DND-41 (cell line): Measurements from ENCODE around the gene S100A14.

Source experiments
- ATAC-seq: fragments of 200-7000 bp; cut with Tn5 transposase; 3 replicates; pipeline ENCODE4 v1.9.1; 2021; ENCODE audit warnings: low read depth; ENCODE audit not compliant: insufficient read depth
- DNase-seq: peaks from one replicate; pipeline ENCODE4 v3.0.0-alpha.2; 2020
- H2AFZ ChIP-seq: 2 replicates; pipeline ENCODE4 v1.6.0; 2012; ENCODE audit warnings: low read depth, low read length
- H3K27ac ChIP-seq: 2 replicates; pipeline ENCODE4 v1.5.1; 2012; ENCODE audit warnings: low read length, inconsistent platforms
- H3K27me3 ChIP-seq: fragments of 200-600 bp; sonication (generic); 2 replicates; pipeline ENCODE4 v1.6.0; 2012; ENCODE audit warnings: low read length, mild to moderate bottlenecking, inconsistent platforms; ENCODE audit not compliant: insufficient read depth, poor library complexity
- H3K36me3 ChIP-seq: 2 replicates; pipeline ENCODE4 v1.5.1; 2012; ENCODE audit warnings: low read length, inconsistent platforms; ENCODE audit not compliant: insufficient read depth
- H3K4me1 ChIP-seq: 2 replicates; pipeline ENCODE4 v1.5.1; 2012; ENCODE audit warnings: mild to moderate bottlenecking, low read length; ENCODE audit not compliant: insufficient read depth
- H3K4me2 ChIP-seq: 2 replicates; pipeline ENCODE4 v1.6.0; 2012; ENCODE audit warnings: mild to moderate bottlenecking, moderate library complexity, low read length, inconsistent platforms; ENCODE audit not compliant: insufficient read depth
- H3K4me3 ChIP-seq, 2 experiments: fragments of 200-600 bp in 1 of 2; shearing (Covaris generic) in 1 of 2; 2 replicates each; pipeline ENCODE4 v1.5.1; 2012 to 2016; ENCODE audit warnings: inconsistent platforms in 2 of 2, low read length in 2 of 2, mild to moderate bottlenecking in 2 of 2, low read depth in 1 of 2, moderate library complexity in 1 of 2
- H3K79me2 ChIP-seq: 2 replicates; pipeline ENCODE4 v1.6.0; 2012; ENCODE audit warnings: low read length, inconsistent platforms; ENCODE audit not compliant: insufficient read depth
- H3K9ac ChIP-seq: 2 replicates; pipeline ENCODE4 v1.6.0; 2012; ENCODE audit warnings: low read depth, mild to moderate bottlenecking, inconsistent platforms, low read length, moderate library complexity
- H3K9me3 ChIP-seq: 2 replicates; pipeline ENCODE4 v1.5.1; 2012; ENCODE audit warnings: low read length, moderate library complexity, mild to moderate bottlenecking, inconsistent platforms; ENCODE audit not compliant: insufficient read depth, severe bottlenecking
- H4K20me1 ChIP-seq: 2 replicates; pipeline ENCODE4 v1.6.0; 2012; ENCODE audit warnings: low read length; ENCODE audit not compliant: insufficient read depth
- CTCF ChIP-seq: IDR thresholded peaks from 2 replicates; pipeline ENCODE4 v1.5.1; 2012; ENCODE audit warnings: borderline replicate concordance, low read length, moderate library complexity, mild to moderate bottlenecking; ENCODE audit not compliant: poor library complexity, severe bottlenecking; ENCODE audit errors: extremely low read depth
- EZH2 ChIP-seq: IDR thresholded peaks from 3 replicates; pipeline ENCODE4 v1.6.1; 2012; ENCODE audit warnings: borderline replicate concordance, low read depth, mild to moderate bottlenecking, moderate library complexity, low read length, inconsistent platforms; ENCODE audit not compliant: severe bottlenecking

Gene S100A14

GRCh38 chr1:153658400-153659174 is 42.5 kb upstream of the S100A14 start, which contains the start of gene SNAPIN:
TSS of gene SNAPIN (plus strand) at chr1:153658703. CDS start at chr1:153658744, 41 bp downstream.
- Histone ChIP-seq H3K27me3 (no peaks in the 10 kb centered on the region), H3K27ac (peak within 1 kb of the TSS; percentile 90), H3K4me3 (peak within 1 kb of the TSS; percentile 67 to 85), H2AFZ (peak within 1 kb of the TSS; percentile 93), H3K4me1 (peaks cover 28% of the 10 kb centered on the region), H3K4me2 (peak within 1 kb of the TSS; percentile 70), H3K9ac (peak within 1 kb of the TSS; percentile 79), H4K20me1 (peaks cover 5% of the 10 kb centered on the region; the same call in 1 of the 2 replicates), H3K36me3 (peaks cover 35% of the 10 kb centered on the region), H3K9me3 (no peaks in the 10 kb centered on the region), H3K79me2 (peaks cover 17% of the 10 kb centered on the region)
- DNase-seq (peak; percentile 93), ATAC-seq (peak; percentile 96)
- no peak for TF ChIP-seq EZH2
- TF ChIP-seq CTCF: peak; percentile 32

GRCh38 chr1:153655333-153655732 is 39.2 kb upstream of the S100A14 start:
- Histone ChIP-seq H3K27me3 (no peaks in the 10 kb centered on the region), H3K36me3 (peaks cover 4% of the 10 kb centered on the region; the same call in 1 of the 2 replicates), H4K20me1 (no peaks in the 10 kb centered on the region), H3K27ac (no peak overlapping the region), H2AFZ (no peak overlapping the region), H3K4me3 (no peak overlapping the region), H3K9me3 (no peaks in the 10 kb centered on the region), H3K9ac (no peak overlapping the region), H3K4me2 (no peak overlapping the region), H3K4me1 (peaks cover 24% of the 10 kb centered on the region), H3K79me2 (peaks cover 17% of the 10 kb centered on the region)
- no peak for ATAC-seq
- no peak for TF ChIP-seq CTCF
- TF ChIP-seq EZH2: no peak
- no peak for DNase-seq

- no peaks in the 10 kb centered on the region for H3K36me3 ChIP-seq
- H3K4me3 ChIP-seq: no peak overlapping the region
- H4K20me1 ChIP-seq: no peaks in the 10 kb centered on the region
- no peak for TF ChIP-seq CTCF
- no peak for TF ChIP-seq EZH2
- H3K9me3 ChIP-seq: no peaks in the 10 kb centered on the region
- no peak for ATAC-seq
- H3K4me2 ChIP-seq: no peak overlapping the region
- no peak for DNase-seq
- H3K79me2 ChIP-seq: no peaks in the 10 kb centered on the region
- H3K27me3 ChIP-seq: no peaks in the 10 kb centered on the region
- no peak overlapping the region for H3K27ac ChIP-seq
- no peak overlapping the region for H3K9ac ChIP-seq
- peaks cover 3% of the 10 kb centered on the region for H3K4me1 ChIP-seq
- H2AFZ ChIP-seq: no peak overlapping the region
Measured at GRCh38 chr1:153652805-153653500, 36.8 kb upstream of the S100A14 start.
